ENCODE measurements around the gene CTCF.

Gene CTCF

DNA sequence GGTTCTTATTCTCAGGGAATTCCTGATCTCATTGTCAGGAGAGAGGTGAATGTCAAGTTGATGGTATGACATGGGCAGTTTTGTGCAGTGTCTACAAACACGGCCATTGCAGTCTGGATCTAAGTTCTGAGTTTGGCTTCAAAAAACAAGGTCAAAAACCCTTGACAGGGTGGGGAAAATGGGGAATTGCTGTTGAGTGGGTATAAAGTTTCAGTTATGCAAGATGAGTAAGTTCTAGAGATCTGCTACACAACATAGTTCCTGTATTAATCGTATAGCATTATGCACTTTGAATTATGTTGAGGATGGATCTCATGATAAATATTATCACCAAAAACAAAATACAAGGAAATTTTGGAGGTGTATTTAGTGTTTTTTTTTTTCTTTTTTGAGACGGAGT, 46.0 kb downstream of the CTCF start:
- DNase-seq: no peak

DNA sequence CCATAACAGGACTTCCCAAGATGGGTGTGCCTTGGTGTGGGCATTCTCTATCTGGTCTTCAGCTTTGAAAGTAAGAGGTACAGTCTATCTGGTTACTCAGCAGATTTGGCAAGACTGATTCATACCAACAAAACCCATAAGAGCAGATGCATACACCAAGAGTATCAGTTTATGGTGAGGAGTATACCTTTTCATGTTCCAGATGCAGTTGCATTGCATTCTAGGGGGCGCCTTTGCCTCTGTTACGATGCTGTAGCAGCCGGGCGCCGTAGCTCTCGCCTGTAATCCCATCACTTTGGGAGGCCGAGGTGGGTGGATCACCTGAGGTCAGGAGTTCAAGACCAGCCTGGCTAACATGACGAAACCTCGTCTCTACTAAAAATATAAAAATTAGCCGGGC, 51.5 kb downstream of the CTCF start:
- no peak for DNase-seq

DNA sequence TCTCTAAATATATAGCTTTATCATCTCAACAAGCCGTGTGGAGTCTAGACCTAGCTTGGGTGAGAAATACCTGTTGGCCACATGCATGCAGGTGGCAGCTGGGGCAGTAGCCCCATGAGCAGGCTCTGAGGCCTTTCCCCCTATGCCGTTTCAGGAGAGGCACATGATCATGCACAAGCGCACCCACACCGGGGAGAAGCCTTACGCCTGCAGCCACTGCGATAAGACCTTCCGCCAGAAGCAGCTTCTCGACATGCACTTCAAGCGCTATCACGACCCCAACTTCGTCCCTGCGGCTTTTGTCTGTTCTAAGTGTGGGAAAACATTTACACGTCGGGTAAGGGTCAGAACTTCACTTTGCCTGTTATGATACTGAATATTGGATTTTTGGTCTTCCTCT, 65.9 kb downstream of the CTCF start:
- DNase-seq: no peak

DNA sequence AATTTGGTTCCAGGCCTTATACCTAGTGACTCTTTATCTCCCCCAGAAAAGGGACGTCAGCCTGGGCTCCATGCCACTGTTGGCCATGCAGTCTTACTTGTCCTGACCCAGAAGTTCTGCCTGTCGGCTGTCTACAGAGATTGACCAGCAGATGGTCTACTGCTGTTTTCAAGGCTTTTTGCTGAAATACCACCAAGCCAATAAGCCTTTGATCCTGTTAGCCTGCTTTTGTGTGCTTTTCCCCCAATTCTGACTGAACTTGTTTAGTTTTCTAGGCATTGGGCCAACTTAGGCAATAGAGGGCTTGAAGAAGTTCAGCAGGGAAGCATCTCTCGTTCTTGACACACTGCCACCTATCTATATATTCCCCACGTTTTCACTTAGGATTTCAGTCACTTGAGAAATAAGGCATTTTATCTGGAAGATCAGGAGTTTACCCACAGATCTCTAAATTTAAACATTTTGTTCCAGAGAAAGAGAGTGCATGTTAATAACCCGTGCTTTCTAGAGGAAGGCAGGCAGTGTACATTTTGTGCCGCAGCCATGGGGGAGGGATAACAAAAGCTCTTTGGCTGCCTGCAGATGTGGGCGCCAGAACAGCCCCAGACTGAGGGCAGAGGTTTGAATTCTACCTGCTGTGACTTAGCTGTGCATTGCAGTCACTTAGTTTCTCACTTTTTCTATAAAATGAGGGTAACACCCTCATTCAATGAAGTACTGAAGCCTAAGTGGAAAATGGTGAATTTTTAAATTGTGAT, 70.3 kb downstream of the CTCF start:
- DNase-seq: no peak

DNA sequence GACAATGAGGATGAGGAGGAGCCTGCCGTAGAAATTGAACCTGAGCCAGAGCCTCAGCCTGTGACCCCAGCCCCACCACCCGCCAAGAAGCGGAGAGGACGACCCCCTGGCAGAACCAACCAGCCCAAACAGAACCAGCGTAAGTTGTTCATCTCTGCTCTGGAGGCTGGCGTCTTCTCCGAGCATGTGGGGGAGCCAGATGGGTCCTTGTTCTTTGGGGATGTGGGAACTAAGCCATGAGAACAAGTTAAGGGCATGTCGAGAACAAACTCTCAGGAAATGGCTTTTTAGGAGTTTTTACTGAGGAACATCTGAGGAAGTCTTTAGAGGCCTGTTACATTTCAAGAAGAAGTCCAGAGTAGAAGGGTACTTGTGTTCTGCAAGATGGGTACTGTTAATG, 74.4 kb downstream of the CTCF start:
- DNase-seq: no peak

DNA sequence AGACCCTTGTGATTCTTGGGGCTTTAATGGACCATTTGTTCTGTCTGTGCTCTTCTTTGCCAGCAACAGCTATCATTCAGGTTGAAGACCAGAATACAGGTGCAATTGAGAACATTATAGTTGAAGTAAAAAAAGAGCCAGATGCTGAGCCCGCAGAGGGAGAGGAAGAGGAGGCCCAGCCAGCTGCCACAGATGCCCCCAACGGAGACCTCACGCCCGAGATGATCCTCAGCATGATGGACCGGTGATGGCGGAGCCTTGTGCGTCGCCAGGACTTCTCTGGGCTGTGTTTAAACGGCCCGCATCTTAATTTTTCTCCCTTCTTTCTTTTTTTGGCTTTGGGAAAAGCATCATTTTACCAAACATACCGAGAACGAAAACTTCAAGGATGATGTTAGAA, 75.3 kb downstream of the CTCF start:
- DNase-seq: no peak

DNA sequence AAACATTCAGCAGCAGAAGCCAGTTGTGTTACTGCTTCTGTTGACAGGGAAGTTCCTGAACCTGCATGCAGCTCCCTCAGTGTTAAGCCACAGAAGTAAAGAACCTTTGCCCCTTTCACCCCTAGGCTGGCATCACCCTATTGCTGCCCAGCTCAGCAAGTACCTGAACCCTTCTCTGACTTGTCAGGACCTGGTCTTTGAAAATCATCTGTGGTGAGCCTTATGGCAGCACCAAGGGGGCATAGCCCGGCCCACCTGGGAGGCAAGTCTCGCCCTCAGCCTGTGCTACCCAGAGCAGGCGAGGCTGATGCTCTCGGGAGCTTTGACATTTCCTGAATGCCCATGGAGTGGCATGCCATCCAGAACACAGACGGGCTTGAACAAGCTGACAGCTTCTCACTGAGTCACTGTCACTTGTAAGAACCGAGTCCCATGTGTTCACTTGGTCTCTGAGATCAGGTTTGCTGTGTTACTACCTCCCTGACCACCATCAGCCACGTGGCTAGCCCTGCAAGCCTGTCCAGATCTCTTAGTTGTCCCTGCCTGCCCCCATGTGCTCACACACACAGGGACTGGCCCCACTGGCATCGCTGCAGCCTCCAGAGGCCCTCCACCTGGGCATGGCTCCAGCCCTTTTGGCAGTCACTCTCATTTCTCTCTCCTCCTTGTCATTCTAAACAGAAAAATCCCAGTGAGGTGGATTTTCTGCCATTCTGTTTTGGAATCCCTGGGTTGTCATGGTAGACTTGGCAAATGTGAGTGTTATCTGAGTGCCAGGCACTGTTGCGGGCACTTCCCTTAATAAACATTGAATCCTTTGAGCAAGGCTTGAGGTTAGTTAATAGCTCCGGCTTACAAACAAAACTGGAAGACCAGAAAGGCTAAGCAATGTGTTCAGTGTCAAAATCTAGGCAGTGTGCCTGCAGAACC, 79.7 kb downstream of the CTCF start:
- DNase-seq: no peak

DNA sequence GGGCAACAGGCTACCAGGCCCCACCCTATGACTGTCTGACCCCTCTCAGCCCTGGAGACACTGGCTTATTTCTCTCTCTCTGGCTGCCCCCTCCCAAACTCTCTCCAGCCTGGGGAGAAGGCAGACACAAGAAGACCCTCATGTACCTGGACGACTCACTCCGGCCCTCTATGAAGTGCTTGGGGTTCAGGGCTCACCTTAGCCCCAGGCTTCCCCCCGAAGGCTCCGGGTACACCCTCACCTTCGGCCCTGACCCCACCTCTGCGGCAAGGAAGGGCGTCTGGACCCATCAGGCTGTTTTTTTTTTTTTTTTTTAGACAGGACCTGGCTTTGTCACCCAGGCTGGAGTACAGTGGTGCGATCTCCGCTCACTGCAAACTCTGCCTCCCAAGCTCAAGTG, 81.7 kb downstream of the CTCF start:
- DNase-seq: no peak

DNA sequence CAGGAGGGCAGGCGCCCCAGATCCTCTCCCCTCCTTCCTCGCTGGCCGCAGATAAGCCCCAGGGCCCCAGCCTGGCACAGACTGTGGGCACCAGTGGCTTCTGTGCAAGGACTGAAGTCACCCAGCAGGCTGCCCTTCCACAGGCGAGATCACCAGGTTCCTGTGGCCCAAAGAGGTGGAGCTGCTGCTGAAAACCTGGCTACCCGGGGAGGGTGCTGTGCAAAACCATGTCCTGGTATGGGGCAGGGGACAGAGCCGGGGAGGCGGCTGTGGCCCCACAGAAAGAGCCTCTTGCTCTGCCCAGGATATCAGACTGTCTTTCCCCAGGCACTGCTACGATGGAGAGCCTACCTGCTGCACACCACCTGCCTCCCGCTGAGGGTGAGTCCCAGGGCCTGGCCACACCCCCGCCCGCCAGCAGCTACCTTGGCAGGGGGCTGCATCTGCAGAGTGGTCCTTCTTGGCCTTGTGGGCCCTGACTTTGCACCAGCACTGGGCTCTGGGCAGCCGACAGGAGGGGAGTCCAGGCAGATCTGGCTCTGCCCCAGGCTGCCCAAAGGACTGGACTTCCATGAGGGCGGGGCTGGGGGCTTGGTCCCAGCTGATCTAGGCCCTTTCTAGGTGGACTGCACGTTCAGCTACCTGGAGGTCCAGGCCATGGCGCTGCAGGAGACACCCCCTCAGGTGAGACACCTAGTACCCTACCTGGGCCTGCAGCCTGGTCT, 83.2 kb downstream of the CTCF start:
- no peak for DNase-seq

DNA sequence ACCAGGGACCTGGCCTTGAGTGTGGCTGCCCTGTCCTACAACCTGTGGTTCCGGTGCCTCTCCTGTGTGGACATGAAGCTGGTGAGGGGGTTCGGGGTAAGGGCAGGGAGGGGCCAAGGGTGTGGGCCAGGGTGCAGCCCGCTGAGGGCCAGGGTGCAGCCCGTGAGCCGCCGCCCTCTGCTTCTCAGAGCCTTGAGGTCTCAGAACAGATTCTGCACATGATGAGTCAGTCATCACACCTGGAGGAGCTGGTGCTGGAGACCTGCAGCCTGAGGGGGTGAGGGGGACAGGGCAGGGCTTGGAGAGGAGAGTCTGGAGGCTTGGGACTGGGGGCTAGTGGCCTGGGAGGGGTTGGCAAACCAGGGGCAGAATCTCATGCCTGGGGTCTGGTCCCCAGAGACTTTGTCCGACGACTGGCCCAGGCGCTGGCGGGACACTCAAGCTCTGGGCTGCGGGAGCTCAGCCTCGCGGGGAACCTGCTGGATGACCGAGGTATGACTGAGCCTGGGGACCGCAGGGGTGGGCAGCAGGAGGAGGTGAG, 84.9 kb downstream of the CTCF start:
- no peak for DNase-seq

DNA sequence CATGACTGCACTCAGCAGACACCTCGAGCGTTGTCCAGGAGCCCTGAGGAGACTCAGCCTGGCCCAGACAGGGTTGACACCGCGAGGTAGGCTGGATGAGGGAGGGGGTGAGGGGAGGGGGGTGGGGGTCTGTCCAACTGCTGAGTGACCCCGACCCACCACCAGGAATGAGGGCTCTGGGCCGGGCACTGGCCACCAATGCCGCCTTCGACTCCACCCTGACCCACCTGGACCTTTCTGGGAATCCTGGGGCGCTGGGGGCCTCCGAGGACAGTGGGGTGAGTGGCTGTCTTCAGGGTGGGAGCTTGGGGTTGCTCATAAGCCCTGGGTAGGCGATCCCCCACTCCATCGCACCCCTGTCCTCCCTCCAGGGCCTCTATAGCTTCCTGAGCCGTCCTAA, 85.4 kb downstream of the CTCF start:
- DNase-seq: no peak

DNA sequence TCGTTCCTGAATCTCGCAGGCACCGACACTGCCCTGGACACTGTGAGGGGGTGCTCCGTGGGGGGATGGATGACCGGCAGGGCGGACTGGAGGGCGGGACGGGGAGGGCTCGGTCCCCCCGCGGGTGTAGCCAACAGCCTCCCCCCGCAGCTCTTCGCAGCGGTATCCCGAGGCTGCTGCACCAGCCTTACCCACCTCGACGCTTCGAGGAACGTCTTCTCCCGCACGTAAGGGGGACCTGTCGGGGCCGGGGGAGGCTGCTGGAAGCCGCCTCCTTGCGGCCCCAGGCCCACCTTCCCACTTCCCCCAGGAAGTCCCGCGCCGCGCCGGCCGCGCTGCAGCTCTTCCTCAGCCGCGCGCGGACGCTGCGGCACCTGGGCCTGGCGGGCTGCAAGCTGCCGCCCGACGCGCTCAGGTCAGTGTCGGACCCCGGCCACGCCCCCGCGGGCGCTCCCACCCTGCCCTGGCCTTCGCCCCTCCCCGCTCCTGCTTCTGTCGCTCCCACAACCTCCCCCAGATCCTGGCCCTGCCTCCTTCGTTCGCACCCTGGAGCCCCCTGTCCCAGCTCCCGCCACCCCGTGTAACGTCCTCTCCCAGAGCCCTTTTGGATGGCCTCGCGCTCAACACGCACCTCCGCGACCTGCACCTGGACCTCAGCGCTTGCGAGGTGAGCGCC, 85.9 kb downstream of the CTCF start:
- no peak for DNase-seq

DNA sequence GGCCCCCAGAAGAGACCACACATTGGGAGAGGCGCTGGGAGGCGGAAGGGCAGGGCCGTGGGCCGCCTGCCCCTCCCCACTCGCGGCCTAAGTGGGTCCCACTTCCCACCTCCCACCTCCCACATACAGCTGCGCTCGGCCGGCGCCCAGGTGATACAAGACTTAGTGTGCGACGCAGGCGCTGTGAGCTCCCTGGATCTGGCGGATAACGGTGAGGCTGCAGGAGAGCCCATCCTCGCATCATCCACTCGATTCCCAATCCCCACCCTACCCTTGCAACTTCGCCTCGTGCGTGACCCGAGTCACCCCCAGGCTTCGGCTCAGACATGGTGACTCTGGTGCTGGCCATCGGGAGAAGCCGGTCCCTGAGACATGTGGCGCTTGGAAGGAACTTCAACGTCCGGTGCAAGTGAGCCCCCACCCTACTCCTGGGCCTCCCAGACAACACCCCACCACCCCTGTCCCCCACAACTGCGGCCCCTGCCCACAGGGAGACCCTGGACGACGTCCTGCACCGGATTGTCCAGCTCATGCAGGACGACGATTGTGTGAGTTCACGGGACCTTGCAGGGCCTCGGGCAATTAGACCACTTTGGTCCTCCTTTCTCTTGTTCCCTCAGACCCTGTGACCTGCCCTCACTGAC, 86.6 kb downstream of the CTCF start:
- no peak for DNase-seq

DNA sequence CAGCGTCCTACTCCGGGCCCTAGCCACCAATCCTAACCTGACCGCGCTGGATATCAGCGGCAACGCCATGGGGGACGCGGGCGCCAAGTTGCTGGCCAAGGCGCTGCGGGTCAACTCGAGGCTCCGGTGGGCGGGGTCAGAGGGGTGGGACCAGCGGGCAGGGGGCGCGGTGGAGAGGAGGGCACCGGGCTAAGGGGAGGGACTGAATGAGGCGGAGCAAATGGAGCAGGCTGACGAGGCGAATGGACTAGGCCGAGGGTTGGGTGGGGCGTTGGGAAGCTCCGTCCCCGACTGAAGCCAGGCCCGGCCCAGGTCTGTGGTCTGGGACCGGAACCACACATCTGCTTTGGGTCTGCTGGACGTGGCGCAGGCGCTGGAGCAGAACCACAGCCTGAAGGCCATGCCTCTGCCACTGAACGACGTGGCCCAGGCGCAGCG, 87.2 kb downstream of the CTCF start:
- DNase-seq: no peak

DNA sequence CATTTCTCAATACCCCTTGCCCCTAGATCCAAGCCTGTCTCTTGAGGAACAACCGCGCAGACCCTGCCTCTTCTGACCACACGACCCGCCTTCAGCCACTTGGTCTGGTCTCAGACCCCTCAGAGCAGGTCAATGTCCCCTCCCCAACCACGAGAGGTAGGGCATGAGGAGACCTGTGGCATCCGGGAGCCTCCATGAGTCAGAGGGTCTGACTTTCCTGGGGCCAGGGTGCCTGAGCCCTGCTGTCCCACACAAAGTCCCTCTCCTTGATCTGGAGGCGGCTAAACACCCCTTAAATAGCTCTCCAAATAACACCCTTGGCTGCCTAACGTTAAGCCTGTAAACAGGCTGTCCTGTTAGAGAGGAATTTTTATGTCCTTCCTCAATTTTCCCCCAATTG, 87.7 kb downstream of the CTCF start:
- DNase-seq: no peak

DNA sequence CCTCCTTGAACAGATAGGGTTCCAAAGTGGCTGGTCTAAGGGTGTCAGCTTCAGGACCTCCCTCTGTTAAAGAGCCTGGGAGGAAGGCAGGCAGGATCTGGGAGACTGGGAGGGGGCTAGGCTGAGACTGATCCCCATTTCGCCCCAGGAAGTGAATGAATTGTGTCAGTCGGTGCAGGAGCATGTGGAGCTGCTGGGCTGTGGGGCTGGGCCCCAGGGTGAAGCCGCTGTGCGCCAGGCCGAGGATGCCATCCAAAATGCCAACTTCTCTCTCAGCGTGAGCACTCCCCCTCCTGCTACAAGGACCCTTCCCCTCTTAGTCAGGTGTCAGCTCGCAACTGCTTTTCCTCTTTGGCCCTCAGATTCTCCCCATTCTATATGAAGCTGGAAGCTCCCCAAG, 88.7 kb downstream of the CTCF start:
- DNase-seq: no peak

DNA sequence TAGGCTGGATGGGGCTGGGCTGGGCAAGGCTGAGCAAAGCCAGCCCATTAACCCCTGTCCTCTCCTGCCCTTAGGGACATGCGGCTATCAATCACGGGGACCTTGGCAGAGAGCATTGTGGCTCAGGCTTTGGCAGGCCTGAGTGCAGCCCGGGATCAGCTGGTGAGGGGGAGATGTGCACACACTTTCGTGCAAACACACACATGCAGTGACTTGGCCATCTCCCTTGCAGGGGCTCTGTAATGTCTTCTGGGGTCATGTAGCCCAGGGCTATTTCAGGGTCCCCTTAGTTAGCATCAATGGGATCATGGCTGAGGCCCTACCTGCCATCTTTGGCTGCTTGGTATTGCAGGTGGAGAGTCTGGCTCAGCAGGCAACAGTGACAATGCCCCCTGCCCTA, 89.5 kb downstream of the CTCF start:
- DNase-seq: no peak

DNA sequence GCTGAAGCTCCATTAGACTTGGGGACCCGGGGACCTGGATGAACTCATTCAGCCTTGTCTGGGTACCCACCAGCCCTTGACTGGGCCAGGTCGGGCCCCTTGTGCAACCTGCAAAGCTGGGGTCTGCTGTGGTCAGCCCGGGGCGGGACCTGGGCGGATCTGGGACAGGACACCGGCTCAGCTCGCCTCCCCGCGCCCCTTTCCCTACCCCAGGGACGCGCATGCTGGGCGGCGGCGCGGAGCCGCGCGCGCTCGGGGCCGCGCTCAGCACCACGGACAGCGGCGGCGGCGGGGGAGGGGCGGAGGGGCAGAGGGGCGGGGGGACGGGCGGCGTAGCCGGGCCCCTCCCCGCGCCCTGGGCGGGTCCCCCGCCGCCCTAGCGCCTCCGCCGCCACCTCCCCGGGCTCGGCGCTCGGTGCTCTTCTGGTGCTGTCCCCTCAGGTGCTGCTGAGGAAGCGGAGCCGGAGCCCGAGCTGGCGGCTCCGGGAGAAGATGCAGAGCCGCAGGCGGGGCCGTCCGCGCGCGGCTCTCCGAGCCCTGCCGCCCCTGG, 90.3 kb downstream of the CTCF start:
- DNase-seq: peak in 1 of 2 experiments; percentile 23

DNA sequence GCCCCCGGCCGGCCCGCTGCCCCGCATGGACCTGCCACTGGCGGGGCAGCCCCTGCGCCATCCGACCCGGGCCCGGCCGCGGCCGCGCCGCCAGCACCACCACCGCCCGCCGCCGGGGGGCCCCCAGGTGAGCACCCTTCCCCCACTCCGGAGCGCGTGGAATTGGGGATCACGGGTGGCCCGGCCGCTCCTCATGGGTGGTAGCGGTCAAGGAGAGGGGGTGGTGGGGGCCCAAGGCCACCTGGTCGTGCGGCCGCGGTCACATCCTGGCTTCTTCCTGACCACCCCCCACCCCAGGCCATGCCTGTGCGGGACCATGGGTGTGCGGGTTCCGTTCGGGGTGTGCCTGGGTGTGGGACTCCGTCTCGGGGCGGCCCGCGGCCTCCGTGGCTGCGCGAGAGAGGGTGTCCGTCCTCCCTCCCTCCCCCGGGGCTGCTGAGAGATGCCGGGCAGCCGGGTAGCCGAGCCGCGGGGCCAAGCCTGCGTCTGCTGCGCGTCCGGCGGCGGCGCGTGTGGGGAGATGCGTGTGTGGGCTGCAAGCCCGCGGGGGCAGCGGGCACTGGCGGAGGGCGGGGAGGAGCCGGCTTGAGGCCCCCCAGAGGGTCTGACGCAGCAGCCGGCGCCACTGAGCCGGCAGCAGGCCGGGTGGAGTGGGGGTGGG, 90.9 kb downstream of the CTCF start:
- DNase-seq: no peak

DNA sequence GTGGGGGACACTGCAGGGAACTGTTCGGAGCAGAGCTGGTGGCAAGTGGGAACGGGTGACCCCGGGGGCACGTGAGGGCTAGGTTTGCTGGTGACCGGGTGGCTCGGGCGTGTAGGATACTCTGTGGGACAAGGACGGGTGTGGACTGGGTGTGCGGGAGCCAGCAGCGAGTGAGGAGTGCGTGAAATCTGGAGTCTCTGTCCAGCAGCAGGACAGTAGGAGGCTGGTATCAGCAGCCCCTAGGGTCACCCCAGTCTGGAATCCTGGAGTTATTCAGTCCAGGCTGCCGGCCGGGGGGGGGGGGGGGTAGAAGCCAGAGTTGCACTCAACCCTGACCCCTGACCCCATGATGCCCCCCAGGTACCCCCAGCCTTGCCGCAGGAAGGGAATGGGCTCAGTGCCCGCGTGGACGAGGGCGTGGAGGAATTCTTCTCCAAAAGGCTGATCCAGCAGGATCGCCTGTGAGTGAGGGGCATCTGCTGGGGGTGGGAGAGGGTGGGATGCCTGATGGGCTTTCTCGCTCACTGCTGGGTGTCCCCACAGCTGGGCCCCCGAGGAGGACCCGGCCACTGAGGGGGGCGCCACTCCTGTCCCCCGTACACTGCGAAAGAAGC, 91.6 kb downstream of the CTCF start:
- no peak for DNase-seq

DNA sequence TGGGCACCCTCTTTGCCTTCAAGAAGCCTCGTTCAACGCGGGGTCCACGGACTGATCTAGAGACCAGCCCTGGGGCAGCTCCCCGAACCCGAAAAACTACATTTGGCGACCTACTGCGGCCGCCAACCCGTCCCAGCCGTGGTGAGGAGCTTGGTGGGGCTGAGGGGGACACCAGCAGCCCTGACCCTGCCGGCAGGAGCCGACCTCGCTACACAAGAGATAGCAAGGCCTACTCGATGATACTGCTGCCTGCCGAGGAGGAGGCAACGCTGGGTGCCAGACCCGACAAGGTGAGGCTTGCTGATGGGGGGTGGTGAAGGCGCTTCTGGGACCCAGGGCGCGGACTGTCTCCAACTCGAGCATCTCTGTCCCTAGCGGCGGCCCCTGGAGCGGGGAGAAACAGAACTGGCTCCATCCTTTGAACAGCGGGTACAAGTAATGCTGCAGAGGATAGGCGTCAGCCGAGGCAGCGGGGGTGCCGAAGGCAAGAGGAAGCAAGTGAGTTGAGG, 92.1 kb downstream of the CTCF start:
- DNase-seq: no peak
